ENCODE data around the gene WDPCP.

DNA sequence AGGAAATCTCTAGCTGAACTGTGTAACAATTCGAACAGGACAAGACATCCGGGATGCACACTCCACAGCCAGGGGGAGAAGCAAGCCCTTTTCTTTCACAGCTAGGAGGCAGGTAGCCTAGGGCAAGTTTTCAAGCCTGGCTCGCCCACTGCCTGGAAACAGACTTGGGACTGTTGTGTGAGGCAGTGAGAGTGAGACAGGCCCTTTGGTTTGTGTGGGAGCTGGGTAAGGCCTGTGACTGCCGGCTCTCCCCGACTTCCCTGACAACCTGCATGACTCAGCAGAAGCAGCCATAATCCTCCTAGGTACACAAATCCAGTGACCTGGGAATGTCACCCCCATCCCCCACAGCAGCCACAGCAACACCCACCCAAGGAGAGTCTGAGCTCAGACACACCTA, 179.7 kb downstream of the WDPCP start:
- TF ChIP-seq, protein P1, sequence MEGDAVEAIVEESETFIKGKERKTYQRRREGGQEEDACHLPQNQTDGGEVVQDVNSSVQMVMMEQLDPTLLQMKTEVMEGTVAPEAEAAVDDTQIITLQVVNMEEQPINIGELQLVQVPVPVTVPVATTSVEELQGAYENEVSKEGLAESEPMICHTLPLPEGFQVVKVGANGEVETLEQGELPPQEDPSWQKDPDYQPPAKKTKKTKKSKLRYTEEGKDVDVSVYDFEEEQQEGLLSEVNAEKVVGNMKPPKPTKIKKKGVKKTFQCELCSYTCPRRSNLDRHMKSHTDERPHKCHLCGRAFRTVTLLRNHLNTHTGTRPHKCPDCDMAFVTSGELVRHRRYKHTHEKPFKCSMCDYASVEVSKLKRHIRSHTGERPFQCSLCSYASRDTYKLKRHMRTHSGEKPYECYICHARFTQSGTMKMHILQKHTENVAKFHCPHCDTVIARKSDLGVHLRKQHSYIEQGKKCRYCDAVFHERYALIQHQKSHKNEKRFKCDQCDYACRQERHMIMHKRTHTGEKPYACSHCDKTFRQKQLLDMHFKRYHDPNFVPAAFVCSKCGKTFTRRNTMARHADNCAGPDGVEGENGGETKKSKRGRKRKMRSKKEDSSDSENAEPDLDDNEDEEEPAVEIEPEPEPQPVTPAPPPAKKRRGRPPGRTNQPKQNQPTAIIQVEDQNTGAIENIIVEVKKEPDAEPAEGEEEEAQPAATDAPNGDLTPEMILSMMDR (IDR thresholded peaks at IDR 0.05; ENCODE audit: control extremely low read depth in 1 of 3, insufficient read depth in 1 of 3, low read depth in 1 of 3, low read length in 3 of 3): no peak
- TF ChIP-seq RBBP5 (IDR thresholded peaks at IDR 0.05; ENCODE audit: borderline replicate concordance, low read depth, low read length): no peak
- no peak for TF ChIP-seq EZH2 (IDR thresholded peaks at IDR 0.05; ENCODE audit: low read depth, low read length, severe bottlenecking)
- TF ChIP-seq YY1 (IDR thresholded peaks at IDR 0.05; ENCODE audit: low read depth, low read length): no peak
- no peak for TF ChIP-seq CTBP2 (IDR thresholded peaks at IDR 0.05; ENCODE audit: borderline replicate concordance, insufficient read depth, insufficient read length, low read length)
- TF ChIP-seq, protein P2, sequence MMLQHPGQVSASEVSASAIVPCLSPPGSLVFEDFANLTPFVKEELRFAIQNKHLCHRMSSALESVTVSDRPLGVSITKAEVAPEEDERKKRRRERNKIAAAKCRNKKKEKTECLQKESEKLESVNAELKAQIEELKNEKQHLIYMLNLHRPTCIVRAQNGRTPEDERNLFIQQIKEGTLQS (IDR thresholded peaks at IDR 0.05; ENCODE audit: insufficient read depth, low read depth, low read length): no peak
